Ectodermal cell (in vitro differentiated cells): ENCODE measurements around the gene PSMB2.

Experiments
- H3K27ac ChIP-seq: 2 replicates; pipeline ENCODE4 v1.7.0; 2013; ENCODE audit warnings: mild to moderate bottlenecking, low read depth, low read length; ENCODE audit not compliant: insufficient read depth, poor library complexity, severe bottlenecking
- H3K27me3 ChIP-seq: 2 replicates; pipeline ENCODE4 v1.7.0; 2013; ENCODE audit warnings: mild to moderate bottlenecking, low read length; ENCODE audit not compliant: insufficient read depth, control insufficient read depth, poor library complexity, severe bottlenecking
- H3K36me3 ChIP-seq: one replicate; pipeline ENCODE4 v1.7.0; 2013; ENCODE audit warnings: low read length; ENCODE audit not compliant: control insufficient read depth, insufficient read depth
- H3K4me1 ChIP-seq: one replicate; pipeline ENCODE4 v1.7.0; 2013; ENCODE audit warnings: low read length; ENCODE audit not compliant: control insufficient read depth, insufficient read depth
- H3K4me3 ChIP-seq: 2 replicates; pipeline ENCODE4 v1.7.0; 2013; ENCODE audit warnings: low read depth, low read length, control low read depth; ENCODE audit not compliant: insufficient read depth
- H3K9me3 ChIP-seq: 2 replicates; pipeline ENCODE4 v1.7.0; 2013; ENCODE audit warnings: mild to moderate bottlenecking, low read length, moderate library complexity; ENCODE audit not compliant: control insufficient read depth
- WGBS, 2 experiments: methylation state at CpG; one replicate each; pipeline ENCODE4 v1.1.7; 2013; ENCODE audit warnings: missing lambda C conversion rate in 2 of 2; 5-methylcytosine and 5-hydroxymethylcytosine counted together

PSMB2 gene

GRCh38 chr1:35666916-35667315 is 25.6 kb upstream of the PSMB2 start:
- Histone ChIP-seq H3K4me1 (peaks cover 9% of the 10 kb centered on the region), H3K27ac (no peak overlapping the region), H3K9me3 (no peaks in the 10 kb centered on the region), H3K4me3 (no peak overlapping the region), H3K36me3 (no peaks in the 10 kb centered on the region), H3K27me3 (no peaks in the 10 kb centered on the region)
- 70 to 87% methylated on average over 1 of the region's 1 CpG for WGBS, 2 experiments

GRCh38 chr1:35666216-35666615 is 24.9 kb upstream of the PSMB2 start:
- H3K9me3 ChIP-seq = no peaks in the 10 kb centered on the region
- 80 to 98% methylated on average over 1 to 2 of the region's 2 CpGs for WGBS, 2 experiments

GRCh38 chr1:35663434-35663833 is 22.1 kb upstream of the PSMB2 start:
- H3K9me3 ChIP-seq = no peaks in the 10 kb centered on the region
- no peak overlapping the region for H3K27ac ChIP-seq
- 80 to 91% methylated on average over 9 of the region's 9 CpGs for WGBS, 2 experiments
- no peaks in the 10 kb centered on the region for H3K36me3 ChIP-seq
- H3K4me1 ChIP-seq = peaks cover 9% of the 10 kb centered on the region
- H3K4me3 ChIP-seq = no peak overlapping the region
- no peaks in the 10 kb centered on the region for H3K27me3 ChIP-seq

More at GRCh38 chr1:35666216-35666615, 24.9 kb upstream of the PSMB2 start:
- H3K4me1 ChIP-seq = peaks cover 9% of the 10 kb centered on the region
- no peaks in the 10 kb centered on the region for H3K27me3 ChIP-seq
- no peaks in the 10 kb centered on the region for H3K36me3 ChIP-seq
- no peak overlapping the region for H3K4me3 ChIP-seq
- H3K27ac ChIP-seq = no peak overlapping the region

- no peaks in the 10 kb centered on the region for H3K27me3 ChIP-seq
- H3K4me1 ChIP-seq = no peaks in the 10 kb centered on the region
- WGBS, 2 experiments = 94 to 97% methylated on average over 2 of the region's 2 CpGs
- H3K36me3 ChIP-seq = no peaks in the 10 kb centered on the region
- no peak overlapping the region for H3K27ac ChIP-seq
- no peaks in the 10 kb centered on the region for H3K9me3 ChIP-seq
- no peak overlapping the region for H3K4me3 ChIP-seq
These were observed 20.1 kb upstream of the PSMB2 start for GRCh38 chr1:35661474-35661795.

GRCh38 chr1:35660581-35661473 is 19.5 kb upstream of the PSMB2 start:
- Histone ChIP-seq H3K27me3 (no peaks in the 10 kb centered on the region), H3K36me3 (no peaks in the 10 kb centered on the region)
- 52 to 63% methylated on average over 5 of the region's 5 CpGs for WGBS, 2 experiments

GRCh38 chr1:35659589-35659988 is 18.3 kb upstream of the PSMB2 start:
- H3K36me3 ChIP-seq = no peaks in the 10 kb centered on the region
- H3K4me1 ChIP-seq = no peaks in the 10 kb centered on the region
- no peak overlapping the region for H3K4me3 ChIP-seq
- peaks cover 4% of the 10 kb centered on the region for H3K27me3 ChIP-seq
- no peak overlapping the region for H3K27ac ChIP-seq
- H3K9me3 ChIP-seq = no peaks in the 10 kb centered on the region
- 51 to 53% methylated on average over 6 of the region's 6 CpGs for WGBS, 2 experiments

More at GRCh38 chr1:35660581-35661473, 19.5 kb upstream of the PSMB2 start:
- Histone ChIP-seq H3K9me3 (no peaks in the 10 kb centered on the region), H3K4me1 (no peaks in the 10 kb centered on the region), H3K4me3 (no peak overlapping the region), H3K27ac (no peak overlapping the region)

GRCh38 chr1:35657851-35658250 is 16.5 kb upstream of the PSMB2 start:
- H3K9me3 ChIP-seq = no peaks in the 10 kb centered on the region
- H3K27ac ChIP-seq = no peak overlapping the region
- WGBS, 2 experiments = 75 to 77% methylated on average over 2 of the region's 2 CpGs

GRCh38 chr1:35656863-35657232 is 15.5 kb upstream of the PSMB2 start:
- peaks cover 12% of the 10 kb centered on the region for H3K27me3 ChIP-seq
- no peak overlapping the region for H3K4me3 ChIP-seq
- WGBS, 2 experiments = 80 to 90% methylated on average over 4 of the region's 4 CpGs
- no peak overlapping the region for H3K27ac ChIP-seq
- H3K36me3 ChIP-seq = no peaks in the 10 kb centered on the region
- no peaks in the 10 kb centered on the region for H3K4me1 ChIP-seq
- H3K9me3 ChIP-seq = no peaks in the 10 kb centered on the region

More at GRCh38 chr1:35657851-35658250, 16.5 kb upstream of the PSMB2 start:
- Histone ChIP-seq H3K4me3 (no peak overlapping the region), H3K4me1 (no peaks in the 10 kb centered on the region), H3K27me3 (peaks cover 7% of the 10 kb centered on the region), H3K36me3 (no peaks in the 10 kb centered on the region)

GRCh38 chr1:35656148-35656862 is 15.0 kb upstream of the PSMB2 start:
- Histone ChIP-seq H3K4me3 (no peak overlapping the region), H3K27ac (no peak overlapping the region), H3K36me3 (no peaks in the 10 kb centered on the region), H3K9me3 (no peaks in the 10 kb centered on the region), H3K4me1 (no peaks in the 10 kb centered on the region), H3K27me3 (peaks cover 17% of the 10 kb centered on the region)
- 78 to 80% methylated on average over 5 of the region's 5 CpGs for WGBS, 2 experiments

- no peak overlapping the region for H3K27ac ChIP-seq
- 59 to 74% methylated on average over 1 of the region's 1 CpG for WGBS, 2 experiments
- peaks cover 27% of the 10 kb centered on the region for H3K27me3 ChIP-seq
- no peaks in the 10 kb centered on the region for H3K9me3 ChIP-seq
- H3K4me3 ChIP-seq = no peak overlapping the region
- H3K36me3 ChIP-seq = no peaks in the 10 kb centered on the region
- no peaks in the 10 kb centered on the region for H3K4me1 ChIP-seq
These were observed 13.9 kb upstream of the PSMB2 start for GRCh38 chr1:35655196-35655595.
